ENCODE data around the gene FOS.
A peak's percentile ranks its signal among the peaks of the same experiment; 100 is the strongest.

Gene FOS

DNA sequence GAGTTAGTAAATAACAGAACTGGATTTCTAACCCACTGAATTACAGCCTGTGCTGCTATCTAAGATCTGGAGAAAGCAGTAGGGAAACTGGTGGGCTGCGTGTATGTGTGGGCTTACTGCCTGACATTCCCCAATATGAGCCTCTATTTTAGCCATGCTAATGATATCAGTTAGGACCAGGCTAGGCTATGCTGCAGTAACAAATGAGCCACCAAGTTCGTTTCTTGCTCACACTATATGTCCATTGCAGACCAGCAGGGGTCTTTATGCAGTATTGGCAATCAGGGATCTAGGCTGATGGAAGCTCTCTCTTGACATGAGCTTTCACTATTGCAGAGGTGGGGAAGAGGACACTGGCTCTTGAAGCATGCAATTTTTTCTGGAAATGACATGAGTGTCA is 40.4 kb downstream of the FOS start:
- no peak overlapping the region for H3K27ac ChIP-seq (ENCODE audit: low read length, poor library complexity, severe bottlenecking)
- H3K4ac ChIP-seq (ENCODE audit: low read depth in 1 of 2, low read length in 2 of 2) = no peak overlapping the region
- peaks cover 0 to 56% of the 10 kb centered on the region in 2 experiments for H3K27me3 ChIP-seq (ENCODE audit: control insufficient read depth in 1 of 2, insufficient read depth in 1 of 2, low read length in 2 of 2)
- no peaks in the 10 kb centered on the region for H3K4me1 ChIP-seq (ENCODE audit: control insufficient read depth, insufficient read depth, low read depth, low read length)
- H3K4me3 ChIP-seq (ENCODE audit: insufficient read depth in 1 of 2, low read depth in 1 of 2, low read length in 2 of 2) = no peak overlapping the region
- no peak for DNase-seq
- WGBS = 95% methylated on average over 2 of the region's 2 CpGs
- H4K8ac ChIP-seq (ENCODE audit: low read length) = no peak overlapping the region
- no peak overlapping the region for H3K14ac ChIP-seq (ENCODE audit: low read length in 2 of 2)
- H2BK12ac ChIP-seq (ENCODE audit: low read length in 2 of 2) = no peak overlapping the region
- H3K36me3 ChIP-seq (ENCODE audit: control insufficient read depth in 1 of 2, insufficient read depth in 2 of 2, low read depth in 1 of 2, low read length in 2 of 2) = no peaks in the 10 kb centered on the region
- no peak overlapping the region for H3K4me2 ChIP-seq (ENCODE audit: low read length, poor library complexity, severe bottlenecking)
- no peak overlapping the region for H3K18ac ChIP-seq (ENCODE audit: low read depth in 1 of 2, low read length in 2 of 2)
- no peak overlapping the region for H4K91ac ChIP-seq (ENCODE audit: low read length)
- no peaks in the 10 kb centered on the region for H3K79me1 ChIP-seq (replicated peaks; ENCODE audit: low read length, poor library complexity, severe bottlenecking)
- H3K9me3 ChIP-seq (ENCODE audit: control insufficient read depth, low read length) = no peaks in the 10 kb centered on the region
- H2AFZ ChIP-seq (ENCODE audit: low read depth, low read length) = no peak overlapping the region
- H2BK120ac ChIP-seq (ENCODE audit: low read depth, low read length) = no peak overlapping the region
- H3K23ac ChIP-seq (ENCODE audit: low read length in 2 of 2) = peak overlapping the region in 1 of 2 experiments; percentile 16
- no peak overlapping the region for H2AK5ac ChIP-seq (ENCODE audit: low read length, severe bottlenecking)
- H2BK5ac ChIP-seq (ENCODE audit: low read depth, low read length, poor library complexity, severe bottlenecking) = no peak overlapping the region
- H3K9ac ChIP-seq (ENCODE audit: low read length) = no peak overlapping the region
- H2BK15ac ChIP-seq (ENCODE audit: low read depth, poor library complexity, severe bottlenecking) = no peak overlapping the region

DNA sequence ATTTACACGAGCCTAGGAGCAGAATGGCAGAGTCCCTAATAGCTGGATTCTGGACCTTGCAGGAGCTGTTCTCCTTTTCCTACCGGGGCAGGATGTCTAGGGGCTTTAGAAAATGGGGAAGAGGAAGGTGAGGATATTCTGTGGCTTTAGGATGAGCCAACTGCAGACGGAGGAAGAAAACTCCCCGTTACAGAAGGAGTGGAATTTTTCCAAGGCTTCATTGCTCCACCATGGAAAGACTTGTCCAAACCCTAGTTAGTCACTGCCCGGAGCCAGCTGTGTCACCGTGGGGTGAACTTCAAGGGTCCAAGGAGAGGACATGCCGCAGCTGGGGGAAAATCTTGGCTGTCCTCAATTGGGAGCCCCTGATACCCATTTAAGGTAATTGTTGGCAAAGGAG is 41.6 kb downstream of the FOS start:
- no peak overlapping the region for H3K18ac ChIP-seq (ENCODE audit: low read depth in 1 of 2, low read length in 2 of 2)
- H3K79me1 ChIP-seq (replicated peaks; ENCODE audit: low read length, poor library complexity, severe bottlenecking) = no peaks in the 10 kb centered on the region

DNA sequence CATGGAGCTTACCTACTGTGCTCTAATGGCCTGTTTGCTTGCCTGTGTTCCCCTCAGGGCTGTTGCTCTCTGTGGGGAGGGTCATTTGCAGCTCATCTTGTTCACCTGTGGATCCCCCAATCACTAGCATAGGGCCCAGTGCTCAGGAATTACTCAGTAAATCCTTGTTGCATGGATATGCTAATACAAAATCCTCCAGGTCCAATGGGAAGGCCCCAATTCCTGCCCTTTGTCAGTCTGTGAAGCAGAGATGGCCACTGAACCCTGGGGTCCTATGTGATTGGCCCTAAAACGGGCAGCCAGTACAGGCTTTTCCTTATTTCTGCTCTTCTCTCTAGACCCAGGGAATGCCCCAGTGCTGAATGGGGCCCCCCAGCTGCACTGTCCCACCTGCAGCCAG is 44.1 kb downstream of the FOS start:
- H3K14ac ChIP-seq (ENCODE audit: low read length in 2 of 2) = no peak overlapping the region
- no peak overlapping the region for H3K18ac ChIP-seq (ENCODE audit: low read depth in 1 of 2, low read length in 2 of 2)
- H4K8ac ChIP-seq (ENCODE audit: low read length) = no peak overlapping the region
- H4K91ac ChIP-seq (ENCODE audit: low read length) = no peak overlapping the region
- H2AK5ac ChIP-seq (ENCODE audit: low read length, severe bottlenecking) = no peak overlapping the region
- no peak overlapping the region for H2BK12ac ChIP-seq (ENCODE audit: low read length in 2 of 2)
- H3K27ac ChIP-seq (ENCODE audit: low read length, poor library complexity, severe bottlenecking) = no peak overlapping the region
- H3K4me2 ChIP-seq (ENCODE audit: low read length, poor library complexity, severe bottlenecking) = no peak overlapping the region
- H3K4me3 ChIP-seq (ENCODE audit: insufficient read depth in 1 of 2, low read depth in 1 of 2, low read length in 2 of 2) = no peak overlapping the region
- H3K9me3 ChIP-seq (ENCODE audit: control insufficient read depth, low read length) = no peaks in the 10 kb centered on the region
- H3K27me3 ChIP-seq (ENCODE audit: control insufficient read depth in 1 of 2, insufficient read depth in 1 of 2, low read length in 2 of 2) = peaks cover 0 to 39% of the 10 kb centered on the region in 2 experiments
- no peak overlapping the region for H3K23ac ChIP-seq (ENCODE audit: low read length in 2 of 2)
- H3K4ac ChIP-seq (ENCODE audit: low read depth in 1 of 2, low read length in 2 of 2) = no peak overlapping the region
- H2BK5ac ChIP-seq (ENCODE audit: low read depth, low read length, poor library complexity, severe bottlenecking) = no peak overlapping the region
- H2BK120ac ChIP-seq (ENCODE audit: low read depth, low read length) = no peak overlapping the region
- H2BK15ac ChIP-seq (ENCODE audit: low read depth, poor library complexity, severe bottlenecking) = no peak overlapping the region
- no peak for DNase-seq
- H3K4me1 ChIP-seq (ENCODE audit: control insufficient read depth, insufficient read depth, low read depth, low read length) = no peaks in the 10 kb centered on the region
- no peak overlapping the region for H3K9ac ChIP-seq (ENCODE audit: low read length)
- WGBS = 71% methylated on average over 1 of the region's 1 CpG
- H3K79me1 ChIP-seq (replicated peaks; ENCODE audit: low read length, poor library complexity, severe bottlenecking) = no peaks in the 10 kb centered on the region
- H3K36me3 ChIP-seq (ENCODE audit: control insufficient read depth in 1 of 2, insufficient read depth in 2 of 2, low read depth in 1 of 2, low read length in 2 of 2) = no peaks in the 10 kb centered on the region
- H2AFZ ChIP-seq (ENCODE audit: low read depth, low read length) = no peak overlapping the region

More for the DNA sequence above, 41.6 kb downstream of the FOS start:
- Histone ChIP-seq H3K4me3 (ENCODE audit: insufficient read depth in 1 of 2, low read depth in 1 of 2, low read length in 2 of 2) (no peak overlapping the region), H3K14ac (ENCODE audit: low read length in 2 of 2) (no peak overlapping the region), H3K4me1 (ENCODE audit: control insufficient read depth, insufficient read depth, low read depth, low read length) (no peaks in the 10 kb centered on the region), H2AK5ac (ENCODE audit: low read length, severe bottlenecking) (no peak overlapping the region), H3K9me3 (ENCODE audit: control insufficient read depth, low read length) (no peaks in the 10 kb centered on the region), H2BK12ac (ENCODE audit: low read length in 2 of 2) (no peak overlapping the region), H4K91ac (ENCODE audit: low read length) (no peak overlapping the region), H3K27me3 (ENCODE audit: control insufficient read depth in 1 of 2, insufficient read depth in 1 of 2, low read length in 2 of 2) (peaks cover 0 to 46% of the 10 kb centered on the region in 2 experiments), H2AFZ (ENCODE audit: low read depth, low read length) (no peak overlapping the region), H3K36me3 (ENCODE audit: control insufficient read depth in 1 of 2, insufficient read depth in 2 of 2, low read depth in 1 of 2, low read length in 2 of 2) (no peaks in the 10 kb centered on the region), H2BK15ac (ENCODE audit: low read depth, poor library complexity, severe bottlenecking) (no peak overlapping the region), H2BK120ac (ENCODE audit: low read depth, low read length) (no peak overlapping the region), H3K9ac (ENCODE audit: low read length) (no peak overlapping the region), H3K27ac (ENCODE audit: low read length, poor library complexity, severe bottlenecking) (no peak overlapping the region), H3K4ac (ENCODE audit: low read depth in 1 of 2, low read length in 2 of 2) (no peak overlapping the region), H4K8ac (ENCODE audit: low read length) (no peak overlapping the region), H3K23ac (ENCODE audit: low read length in 2 of 2) (no peak overlapping the region), H2BK5ac (ENCODE audit: low read depth, low read length, poor library complexity, severe bottlenecking) (no peak overlapping the region), H3K4me2 (ENCODE audit: low read length, poor library complexity, severe bottlenecking) (no peak overlapping the region)
- DNase-seq = no peak
- 77% methylated on average over 4 of the region's 7 CpGs for WGBS

DNA sequence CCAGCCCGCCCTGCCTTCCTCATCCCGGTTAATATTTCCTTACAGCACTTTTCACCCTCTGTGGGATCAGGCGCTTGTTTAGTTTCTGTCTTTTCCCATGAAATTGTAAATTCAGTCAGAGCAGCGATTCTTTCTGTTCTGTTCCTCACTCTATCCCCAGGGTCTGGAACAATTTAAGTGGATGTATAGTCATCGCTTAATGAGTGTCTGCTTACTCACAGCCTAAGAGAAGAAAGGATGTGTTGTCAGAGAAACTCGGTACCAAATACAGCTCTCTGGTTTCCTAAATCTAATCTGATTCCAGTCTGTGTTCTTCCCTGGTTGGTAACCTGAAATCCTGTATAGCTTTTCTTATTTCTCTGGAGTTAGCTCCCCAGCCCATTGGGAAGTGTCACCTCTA is 44.9 kb downstream of the FOS start:
- Histone ChIP-seq H3K23ac (ENCODE audit: low read length in 2 of 2) (no peak overlapping the region), H3K9me3 (ENCODE audit: control insufficient read depth, low read length) (no peaks in the 10 kb centered on the region), H2AK5ac (ENCODE audit: low read length, severe bottlenecking) (no peak overlapping the region), H2BK120ac (ENCODE audit: low read depth, low read length) (no peak overlapping the region), H3K9ac (ENCODE audit: low read length) (peak overlapping the region; percentile 31), H2AFZ (ENCODE audit: low read depth, low read length) (peak overlapping the region; percentile 5), H3K36me3 (ENCODE audit: control insufficient read depth in 1 of 2, insufficient read depth in 2 of 2, low read depth in 1 of 2, low read length in 2 of 2) (no peaks in the 10 kb centered on the region), H4K8ac (ENCODE audit: low read length) (no peak overlapping the region), H3K4me3 (ENCODE audit: insufficient read depth in 1 of 2, low read depth in 1 of 2, low read length in 2 of 2) (no peak overlapping the region), H3K4me1 (ENCODE audit: control insufficient read depth, insufficient read depth, low read depth, low read length) (no peaks in the 10 kb centered on the region), H2BK12ac (ENCODE audit: low read length in 2 of 2) (no peak overlapping the region), H4K91ac (ENCODE audit: low read length) (peak overlapping the region; percentile 35), H3K14ac (ENCODE audit: low read length in 2 of 2) (no peak overlapping the region), H3K27ac (ENCODE audit: low read length, poor library complexity, severe bottlenecking) (no peak overlapping the region), H3K18ac (ENCODE audit: low read depth in 1 of 2, low read length in 2 of 2) (no peak overlapping the region), H3K4ac (ENCODE audit: low read depth in 1 of 2, low read length in 2 of 2) (no peak overlapping the region), H3K4me2 (ENCODE audit: low read length, poor library complexity, severe bottlenecking) (no peak overlapping the region), H3K27me3 (ENCODE audit: control insufficient read depth in 1 of 2, insufficient read depth in 1 of 2, low read length in 2 of 2) (peaks cover 0 to 34% of the 10 kb centered on the region in 2 experiments), H2BK15ac (ENCODE audit: low read depth, poor library complexity, severe bottlenecking) (no peak overlapping the region), H2BK5ac (ENCODE audit: low read depth, low read length, poor library complexity, severe bottlenecking) (no peak overlapping the region), H3K79me1 (replicated peaks; ENCODE audit: low read length, poor library complexity, severe bottlenecking) (no peaks in the 10 kb centered on the region)
- no peak for DNase-seq
- WGBS = 40% methylated on average over 2 of the region's 6 CpGs

Data from mesenchymal stem cell (in vitro differentiated cells and primary cell).